Measurements from ENCODE around the gene NOX5. TPM values are rescaled to one million over a fixed set of nuclear protein-coding genes. Genes with fewer than 3 reads are reported as not detected.
A peak's percentile ranks its signal among the peaks of the same experiment; 100 is the strongest.

The NOX5 gene
- total RNA-seq, 1 experiment from 2014 or later, result not detected

- BruUV-seq (replicated peaks), result no TSS peak
- intact Hi-C loops (cut with micrococcal nuclease; ENCODE audit: unreplicated experiment), result no loop called here
- no peaks in the 10 kb centered on the region for H3K36me3 ChIP-seq (ENCODE audit: insufficient read depth, low read length, poor library complexity, severe bottlenecking)
- no peaks in the 10 kb centered on the region for H3K27me3 ChIP-seq (replicated peaks; ENCODE audit: insufficient read depth, low read depth, low read length, poor library complexity)
- TF ChIP-seq EZH2 (IDR thresholded peaks at IDR 0.05; ENCODE audit: borderline replicate concordance, low read depth, low read length, poor library complexity, severe bottlenecking) (no peak), CTCF (conservative IDR thresholded peaks at IDR 0.05; ENCODE audit: low read depth, low read length) (no peak)
- POLR2A ChIA-PET (ENCODE audit: low non-redundant PET), result no interaction called here
- no peaks in the 10 kb centered on the region for H3K9me3 ChIP-seq (ENCODE audit: low read depth, low read length, poor library complexity, severe bottlenecking)
- no peak overlapping the region for H3K27ac ChIP-seq (ENCODE audit: low read depth, low read length, poor library complexity, severe bottlenecking)
- no peaks in the 10 kb centered on the region for H3K4me1 ChIP-seq (ENCODE audit: insufficient read depth, low read length, poor library complexity, severe bottlenecking)
- no peak overlapping the region for H3K4me3 ChIP-seq (ENCODE audit: low read depth, low read length, poor library complexity, severe bottlenecking)
- CTCF ChIA-PET, result interaction anchor here (0.6 kb wide), 1 partner anchor 442 kb away, joined by 3 read pairs; no protein-coding TSS in a partner anchor
- DNase-seq (ENCODE audit: low spot score), result no peak
These were observed 19.9 kb downstream of the NOX5 start for GRCh38 chr15:69034352-69034751.

GRCh38 chr15:69035205-69035917 is 20.9 kb downstream of the NOX5 start:
- H3K27ac ChIP-seq (ENCODE audit: low read depth, low read length, poor library complexity, severe bottlenecking), result no peak overlapping the region
- TF ChIP-seq CTCF (conservative IDR thresholded peaks at IDR 0.05; ENCODE audit: low read depth, low read length) (peak; percentile 56), EZH2 (IDR thresholded peaks at IDR 0.05; ENCODE audit: borderline replicate concordance, low read depth, low read length, poor library complexity, severe bottlenecking) (no peak)
- no peak overlapping the region for H3K4me3 ChIP-seq (ENCODE audit: low read depth, low read length, poor library complexity, severe bottlenecking)
- DNase-seq (ENCODE audit: low spot score), result peak; percentile 38
- H3K36me3 ChIP-seq (ENCODE audit: insufficient read depth, low read length, poor library complexity, severe bottlenecking), result no peaks in the 10 kb centered on the region
- ChIA-PET CTCF (interaction anchor here (0.6 to 0.8 kb wide), 2 partner anchors 110 to 159 kb away, joined by 4 to 5 read pairs; no protein-coding TSS in a partner anchor), POLR2A (ENCODE audit: low non-redundant PET) (no interaction called here)
- no peaks in the 10 kb centered on the region for H3K4me1 ChIP-seq (ENCODE audit: insufficient read depth, low read length, poor library complexity, severe bottlenecking)
- no peaks in the 10 kb centered on the region for H3K9me3 ChIP-seq (ENCODE audit: low read depth, low read length, poor library complexity, severe bottlenecking)
- BruUV-seq (replicated peaks), result no TSS peak
- no peaks in the 10 kb centered on the region for H3K27me3 ChIP-seq (replicated peaks; ENCODE audit: insufficient read depth, low read depth, low read length, poor library complexity)
- intact Hi-C loops (cut with micrococcal nuclease; ENCODE audit: unreplicated experiment), result no loop called here

- Histone ChIP-seq H3K4me1 (ENCODE audit: insufficient read depth, low read length, poor library complexity, severe bottlenecking) (no peaks in the 10 kb centered on the region), H3K4me3 (ENCODE audit: low read depth, low read length, poor library complexity, severe bottlenecking) (no peak overlapping the region), H3K36me3 (ENCODE audit: insufficient read depth, low read length, poor library complexity, severe bottlenecking) (no peaks in the 10 kb centered on the region), H3K27ac (ENCODE audit: low read depth, low read length, poor library complexity, severe bottlenecking) (no peak overlapping the region), H3K27me3 (replicated peaks; ENCODE audit: insufficient read depth, low read depth, low read length, poor library complexity) (no peaks in the 10 kb centered on the region), H3K9me3 (ENCODE audit: low read depth, low read length, poor library complexity, severe bottlenecking) (no peaks in the 10 kb centered on the region)
- DNase-seq (ENCODE audit: low spot score), result no peak
- CTCF ChIA-PET, result no interaction called here
- TF ChIP-seq CTCF (conservative IDR thresholded peaks at IDR 0.05; ENCODE audit: low read depth, low read length) (no peak), EZH2 (IDR thresholded peaks at IDR 0.05; ENCODE audit: borderline replicate concordance, low read depth, low read length, poor library complexity, severe bottlenecking) (no peak)
- POLR2A ChIA-PET (ENCODE audit: low non-redundant PET), result no interaction called here
- intact Hi-C loops (cut with micrococcal nuclease; ENCODE audit: unreplicated experiment), result no loop called here
- BruUV-seq (replicated peaks), result no TSS peak
These were observed 21.4 kb downstream of the NOX5 start for GRCh38 chr15:69035918-69036258.
